Measurements from ENCODE around the gene RNF208.

RNF208 gene

DNA sequence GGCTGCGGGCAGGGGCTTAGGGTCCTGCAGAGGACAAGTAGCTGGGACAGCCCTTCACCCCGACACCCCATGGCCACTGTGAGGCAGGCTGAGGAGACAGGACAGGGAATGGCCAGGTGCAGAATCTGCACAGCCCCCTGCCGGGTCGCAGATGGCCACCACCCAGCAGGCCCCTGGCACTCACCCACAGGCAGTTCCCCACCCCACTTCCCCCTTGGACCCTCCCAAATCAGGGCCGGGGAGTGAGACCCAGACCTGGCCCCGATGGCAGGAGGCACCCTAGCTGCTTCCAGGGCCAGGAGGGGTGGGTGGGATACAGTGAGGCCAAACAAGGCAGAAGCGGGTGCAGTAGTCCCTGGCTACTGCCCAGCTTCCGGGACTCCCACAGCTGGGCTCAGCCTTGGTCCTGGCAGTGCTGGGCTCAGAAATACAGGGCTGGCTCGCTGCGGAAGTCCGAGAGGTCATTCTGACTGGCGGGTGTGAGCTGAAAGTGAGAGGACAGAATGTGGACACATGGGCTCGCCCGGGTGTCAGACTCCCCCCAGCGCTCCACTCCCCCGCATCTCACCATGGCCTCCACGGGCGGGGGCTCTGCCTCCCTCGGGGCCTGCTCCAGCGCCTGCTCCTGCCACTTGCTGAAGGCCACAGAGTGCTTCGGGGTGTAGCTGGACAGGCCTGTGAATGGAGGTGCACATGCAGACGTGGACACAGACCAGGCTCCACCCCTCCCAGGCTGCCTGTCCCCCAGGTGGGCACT is 30.2 kb downstream of the RNF208 start:
- DNase-seq (ENCODE audit: low spot score): no peak

DNA sequence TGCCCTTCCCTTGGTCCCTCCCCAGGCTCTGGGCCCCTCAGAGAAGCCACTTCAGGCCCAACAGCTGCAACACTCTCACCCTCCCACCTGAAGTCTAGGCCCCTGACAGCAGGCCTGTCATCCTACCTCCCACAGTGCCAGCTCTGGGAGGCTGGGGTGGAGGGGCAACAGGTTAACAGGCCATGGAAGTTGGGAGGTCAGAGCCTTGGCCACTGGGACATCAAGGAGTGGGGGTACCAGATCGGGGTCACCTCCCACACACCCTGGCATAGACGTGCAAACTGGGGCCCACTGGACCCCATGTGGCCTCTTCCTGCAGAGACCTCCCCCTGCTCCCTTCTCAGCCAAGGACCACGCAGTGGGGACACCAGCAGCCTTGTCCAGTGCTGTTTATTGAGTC is 30.8 kb downstream of the RNF208 start:
- no peak for DNase-seq (ENCODE audit: low spot score)

DNA sequence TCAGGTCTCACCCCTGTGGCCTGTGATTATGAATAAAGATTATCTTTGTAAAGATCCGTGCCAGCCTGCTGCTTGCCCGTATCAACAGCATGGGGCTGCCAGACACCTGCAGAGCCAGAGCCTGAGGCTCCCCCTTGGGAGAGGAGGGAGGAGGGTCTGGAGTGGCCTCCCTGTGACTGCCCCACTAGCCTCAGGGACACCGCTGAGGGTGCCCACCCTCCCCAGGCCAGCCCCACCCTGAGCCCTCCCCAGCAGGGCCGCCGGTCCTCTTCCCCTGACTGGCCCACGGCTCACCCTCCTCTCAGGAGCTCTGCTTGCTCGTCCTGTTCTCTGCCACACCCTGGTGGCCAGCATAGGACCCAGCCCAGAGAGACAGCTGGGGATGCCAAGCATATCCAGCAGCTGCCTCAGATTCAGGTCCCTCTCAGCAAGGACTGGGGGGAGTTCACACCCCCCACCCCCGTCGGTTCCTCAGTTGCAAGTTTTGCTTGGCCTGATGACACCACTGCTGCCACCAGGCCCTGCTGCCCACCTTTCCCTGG is 31.7 kb downstream of the RNF208 start:
- DNase-seq (ENCODE audit: low spot score): no peak

DNA sequence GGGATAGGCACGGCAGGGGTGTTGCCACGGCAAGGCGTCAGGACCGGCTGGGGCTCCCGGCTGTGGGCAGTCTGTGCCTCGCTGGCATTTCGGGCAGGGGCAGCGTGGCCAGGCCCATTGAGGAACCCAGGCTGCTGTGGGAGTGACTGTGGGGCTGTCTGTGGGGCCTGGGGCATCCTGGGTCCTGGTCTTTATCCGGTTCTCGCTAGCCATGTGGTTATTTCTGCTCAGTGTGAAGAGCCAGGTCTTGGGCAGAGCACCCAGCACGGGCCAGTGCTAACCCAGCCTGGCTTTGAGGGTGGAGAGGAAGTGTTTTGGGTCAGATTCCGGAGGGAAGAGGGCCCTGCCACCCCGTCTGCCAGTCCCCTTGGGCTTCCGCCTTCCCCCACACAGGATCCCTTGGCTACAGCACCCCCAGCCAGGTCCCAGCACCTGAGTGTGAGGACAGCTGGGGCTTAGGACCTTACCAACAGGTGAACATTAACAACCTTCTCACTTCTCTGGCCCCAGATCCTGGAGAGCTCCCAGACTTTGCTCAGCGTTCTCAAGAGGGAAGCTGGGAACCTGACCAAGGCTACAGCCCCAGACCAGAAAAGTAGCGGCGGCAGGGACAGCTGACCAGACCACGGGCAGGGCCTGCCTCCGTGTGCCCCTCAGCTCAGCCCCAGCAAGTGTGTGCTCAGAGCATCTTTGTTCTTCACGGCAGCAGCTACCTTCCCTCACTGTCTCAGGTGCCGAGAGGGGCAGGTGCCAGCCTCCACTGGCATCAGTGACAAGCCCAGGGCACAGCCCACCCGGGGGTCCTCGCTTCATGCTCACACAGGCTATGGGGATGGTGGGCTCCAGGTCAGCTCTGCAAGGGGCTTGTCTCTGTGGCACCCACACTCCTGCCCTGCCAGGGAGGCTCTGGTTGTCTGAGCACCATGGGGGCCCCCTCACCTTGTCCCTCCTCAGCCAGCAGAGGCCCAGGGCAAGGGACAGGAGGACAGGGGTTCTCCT is 32.4 kb downstream of the RNF208 start:
- no peak for DNase-seq (ENCODE audit: low spot score)

DNA sequence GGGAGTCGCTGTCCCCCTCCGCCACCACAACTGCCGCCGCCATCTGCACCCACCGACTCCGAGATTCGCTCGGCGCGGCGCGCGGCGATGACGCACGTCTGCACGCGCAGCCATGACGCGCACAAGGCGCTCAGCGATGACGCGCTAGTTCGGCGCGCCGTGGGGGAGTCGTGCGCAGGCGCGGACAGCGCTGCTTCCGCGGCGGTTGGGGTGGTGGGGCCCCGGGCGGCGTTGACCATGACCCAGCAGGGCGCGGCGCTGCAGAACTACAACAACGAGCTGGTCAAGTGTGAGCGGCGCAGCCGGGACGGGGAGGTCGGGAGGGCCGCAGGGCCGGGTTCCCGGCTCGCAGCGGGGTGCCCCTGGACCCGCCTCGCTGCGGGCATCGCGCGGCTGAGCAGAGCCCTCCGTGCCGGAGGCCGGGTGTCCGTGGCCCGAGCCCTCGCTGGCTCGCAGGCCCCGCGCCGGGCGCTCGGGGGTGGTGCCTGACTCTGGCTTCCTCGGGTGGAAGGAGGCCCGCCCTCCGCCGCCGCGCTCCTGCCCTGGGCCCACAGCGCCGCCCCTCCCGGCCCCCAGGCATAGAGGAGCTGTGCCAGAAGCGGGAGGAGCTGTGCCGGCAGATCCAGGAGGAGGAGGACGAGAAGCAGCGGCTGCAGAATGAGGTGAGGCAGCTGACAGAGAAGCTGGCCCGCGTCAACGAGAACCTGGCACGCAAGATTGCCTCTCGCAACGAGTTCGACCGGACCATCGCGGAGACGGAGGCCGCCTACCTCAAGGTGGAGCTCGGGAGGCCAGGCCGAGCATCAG is 33.3 kb downstream of the RNF208 start, which contains the start of the genes ANAPC2 and SSNA1:
Gene ANAPC2, minus strand, starts transcription at position 71 of the 807 bp plus-strand sequence. Its CDS starts 28 bp downstream, at position 43.
Gene SSNA1, plus strand, starts transcription at position 187 of the 807 bp plus-strand sequence. Its CDS starts 51 bp downstream, at position 238.
- peak; percentile 95 for DNase-seq (ENCODE audit: low spot score)

DNA sequence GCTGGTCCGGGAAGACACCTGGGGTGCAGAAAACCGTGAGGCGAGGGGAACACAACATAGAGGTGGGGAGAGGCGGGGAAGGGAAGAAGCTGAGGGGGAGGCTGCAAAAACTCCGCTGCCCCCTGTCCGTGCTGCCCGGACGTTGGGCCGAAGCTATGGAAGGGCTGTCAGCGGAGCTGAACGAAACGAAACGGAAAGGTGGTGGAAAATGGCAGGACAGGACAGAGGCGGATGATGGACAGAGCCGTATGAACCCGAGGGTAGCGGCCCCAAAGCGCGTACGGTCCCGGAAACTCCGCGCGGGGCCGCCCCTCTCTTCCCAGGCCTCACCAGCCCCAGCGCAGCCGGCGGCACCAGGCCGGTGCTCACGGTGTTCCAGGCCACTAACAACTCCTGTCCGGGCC is 34.0 kb downstream of the RNF208 start:
- no peak for DNase-seq (ENCODE audit: low spot score)

DNA sequence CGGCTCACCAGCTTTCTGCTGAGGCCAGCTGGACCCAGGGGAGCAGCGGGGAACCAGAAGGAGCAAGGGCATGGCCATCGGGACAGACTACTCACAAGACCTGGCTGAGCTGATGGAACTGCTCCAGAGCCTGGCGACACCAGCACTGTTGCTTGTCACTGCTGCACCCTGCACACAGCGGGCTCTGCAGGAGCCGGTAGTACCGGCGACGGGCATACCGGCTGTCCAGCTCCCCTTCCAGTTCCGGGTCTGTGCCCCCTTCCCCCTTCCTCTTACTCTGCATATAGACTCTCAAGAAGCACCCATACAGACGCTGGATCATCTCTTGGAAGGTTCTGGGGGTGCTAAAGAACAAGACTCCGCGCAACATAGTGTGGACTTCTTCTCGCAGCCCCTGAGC is 34.7 kb downstream of the RNF208 start:
- DNase-seq (ENCODE audit: low spot score): no peak

DNA sequence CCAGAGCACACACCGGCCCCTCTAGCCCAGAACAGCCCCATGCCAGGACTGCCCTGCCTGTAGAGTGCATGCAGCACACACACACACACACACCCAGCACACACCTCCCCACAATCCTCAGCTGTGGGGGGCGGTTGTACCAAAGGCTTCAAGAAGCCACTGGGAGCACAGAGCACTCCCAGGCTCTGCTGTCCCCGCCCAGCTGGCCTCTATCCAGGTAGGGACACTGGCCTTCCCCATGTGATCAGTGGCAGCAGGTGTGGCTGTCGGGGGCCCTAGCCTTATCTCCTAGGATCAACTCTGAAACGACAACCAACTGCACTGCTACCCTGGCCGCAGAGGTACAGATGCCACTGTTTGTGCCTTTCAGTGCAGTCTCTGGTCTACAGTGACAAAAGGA is 35.7 kb downstream of the RNF208 start:
- no peak for DNase-seq (ENCODE audit: low spot score)

DNA sequence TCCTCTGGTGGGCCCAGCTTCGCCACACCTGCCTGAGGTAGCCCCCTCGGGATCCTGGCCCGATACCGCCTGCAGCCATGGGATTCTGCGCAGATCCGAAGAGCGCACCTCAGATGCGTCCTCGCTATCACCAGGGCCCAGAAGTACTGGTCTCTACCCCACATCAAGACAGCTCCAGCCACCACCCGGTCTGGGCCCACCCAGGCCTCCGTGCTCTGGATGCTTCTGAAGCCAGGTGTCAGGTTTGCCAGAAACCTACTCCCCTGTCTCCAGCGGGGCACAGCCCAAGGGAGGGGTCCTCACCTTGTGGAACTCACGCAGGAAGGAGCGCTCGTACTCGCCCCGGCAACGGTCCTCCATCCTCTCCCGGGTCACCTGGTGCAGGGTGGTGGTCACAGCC is 36.1 kb downstream of the RNF208 start:
- no peak for DNase-seq (ENCODE audit: low spot score)

DNA sequence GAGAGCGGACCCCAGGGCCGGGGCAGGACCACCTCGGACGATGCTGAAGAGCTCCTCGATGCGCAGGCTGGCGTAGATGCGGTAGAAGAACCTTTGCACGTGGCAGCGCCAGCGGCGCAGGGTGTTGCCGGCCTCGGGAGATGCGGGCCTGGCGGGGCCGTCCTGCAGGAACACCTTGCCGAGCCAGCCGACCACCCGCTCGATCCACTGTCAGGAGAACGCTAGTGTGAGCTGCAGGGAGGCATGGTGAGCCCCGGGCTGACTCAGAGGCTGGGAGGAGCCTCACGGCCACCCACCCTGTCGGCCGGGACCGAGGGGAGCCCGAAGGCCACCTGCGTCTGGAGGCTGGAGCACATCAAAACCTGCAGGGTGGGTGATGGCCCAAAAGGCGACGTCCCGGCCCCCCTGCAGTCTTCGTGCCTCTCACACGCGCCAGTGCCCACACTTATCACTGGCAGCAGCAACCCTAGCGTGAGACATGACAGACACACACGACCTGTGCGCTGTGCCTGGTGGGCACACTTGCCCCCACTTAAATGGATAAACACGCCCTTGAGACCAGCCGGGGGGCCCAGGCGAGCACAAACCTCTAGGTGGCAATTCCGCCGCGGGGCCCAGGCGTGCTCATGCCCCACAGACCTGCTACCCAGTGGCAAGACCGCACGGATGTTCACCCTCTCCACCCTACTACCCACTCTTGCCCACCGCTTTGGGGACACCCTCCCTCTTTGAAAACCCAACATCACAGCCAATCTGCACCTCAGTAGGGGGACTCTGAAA is 37.0 kb downstream of the RNF208 start:
- no peak for DNase-seq (ENCODE audit: low spot score)

DNA sequence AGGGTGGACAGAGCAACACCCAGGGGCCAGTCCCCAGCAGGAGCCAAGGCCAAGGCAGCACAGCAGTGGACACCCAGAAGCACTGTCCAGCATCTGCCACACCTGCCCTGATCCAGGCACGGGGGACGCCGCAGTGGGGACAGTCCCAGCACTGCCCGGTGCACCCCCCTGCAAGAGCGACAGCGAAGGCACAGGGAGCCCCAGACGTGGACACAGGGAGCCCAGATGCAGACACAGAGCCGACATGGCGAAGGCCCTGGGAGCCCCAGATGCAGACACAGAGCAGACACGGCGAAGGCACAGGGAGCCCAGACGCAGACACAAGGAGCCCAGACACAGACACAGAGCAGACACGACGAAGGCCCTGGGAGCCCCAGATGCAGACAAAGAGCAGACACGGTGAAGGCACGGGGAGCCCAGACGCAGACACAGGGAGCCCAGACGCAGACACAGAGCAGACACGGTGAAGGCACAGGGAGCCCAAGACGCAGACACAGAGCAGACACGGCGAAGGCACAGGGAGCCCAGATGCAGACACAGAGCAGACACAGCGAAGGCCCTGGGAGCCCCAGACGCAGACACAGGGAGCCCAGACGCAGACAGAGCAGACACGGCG is 38.0 kb downstream of the RNF208 start:
- no peak for DNase-seq (ENCODE audit: low spot score)

DNA sequence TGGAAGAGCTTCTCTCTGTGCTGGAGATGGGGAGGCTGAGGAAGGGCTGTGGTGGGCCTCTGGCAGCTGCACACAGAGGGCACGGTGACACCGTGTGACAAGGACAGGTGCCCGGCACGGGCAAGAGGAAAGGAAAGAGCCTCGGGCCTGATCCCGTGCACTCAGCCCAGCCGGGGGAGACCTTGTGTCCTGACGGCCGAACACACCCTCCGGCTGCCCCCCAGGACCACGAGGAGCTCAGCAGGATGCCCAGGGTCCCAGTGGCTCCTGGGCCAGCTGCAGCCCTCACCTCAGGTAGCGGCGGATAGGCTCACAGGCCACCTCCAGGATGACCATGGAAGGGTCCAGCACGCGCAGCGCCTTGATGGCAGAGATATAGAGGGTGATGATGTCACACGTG is 39.2 kb downstream of the RNF208 start:
- DNase-seq (ENCODE audit: low spot score): no peak

DNA sequence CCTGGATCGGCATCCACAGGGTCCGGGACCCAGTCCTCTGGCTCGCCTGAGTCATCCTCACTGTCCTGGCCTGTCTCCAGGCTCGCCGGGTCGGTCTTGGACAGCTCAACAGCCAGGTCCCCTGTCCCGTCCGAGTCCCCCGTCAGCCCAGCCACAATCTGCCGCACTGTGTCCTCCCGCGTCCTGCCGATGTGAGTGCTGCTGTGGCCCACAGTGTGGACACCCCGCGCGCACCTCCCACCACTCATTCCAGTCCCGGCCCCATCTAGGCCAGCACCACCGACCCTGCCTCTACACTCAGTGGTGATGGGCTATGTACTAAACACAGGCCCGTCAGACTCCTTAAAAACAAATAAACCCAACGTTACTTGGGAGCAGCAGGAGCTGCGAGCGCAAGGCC is 40.4 kb downstream of the RNF208 start:
- no peak for DNase-seq (ENCODE audit: low spot score)

DNA sequence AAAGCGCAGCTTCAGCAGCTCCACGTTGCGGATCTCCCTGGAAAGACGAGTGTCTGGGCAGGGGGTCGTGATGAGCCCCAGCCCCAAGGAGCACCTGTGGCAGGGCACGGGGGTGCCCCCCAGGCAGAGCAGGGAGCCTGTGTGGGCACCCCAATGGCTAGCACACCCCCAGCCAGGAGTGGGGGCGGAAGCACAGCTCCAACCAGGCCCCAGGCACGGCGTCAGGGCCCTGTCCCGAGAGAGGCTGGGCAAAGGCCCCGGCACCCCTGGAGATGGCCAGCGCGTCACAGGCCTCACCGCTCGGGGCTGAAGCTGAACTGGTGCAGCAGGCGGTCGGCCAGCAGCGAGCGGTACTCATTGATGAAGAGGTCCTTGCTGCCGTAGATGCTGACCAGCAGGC is 41.5 kb downstream of the RNF208 start:
- no peak for DNase-seq (ENCODE audit: low spot score)

DNA sequence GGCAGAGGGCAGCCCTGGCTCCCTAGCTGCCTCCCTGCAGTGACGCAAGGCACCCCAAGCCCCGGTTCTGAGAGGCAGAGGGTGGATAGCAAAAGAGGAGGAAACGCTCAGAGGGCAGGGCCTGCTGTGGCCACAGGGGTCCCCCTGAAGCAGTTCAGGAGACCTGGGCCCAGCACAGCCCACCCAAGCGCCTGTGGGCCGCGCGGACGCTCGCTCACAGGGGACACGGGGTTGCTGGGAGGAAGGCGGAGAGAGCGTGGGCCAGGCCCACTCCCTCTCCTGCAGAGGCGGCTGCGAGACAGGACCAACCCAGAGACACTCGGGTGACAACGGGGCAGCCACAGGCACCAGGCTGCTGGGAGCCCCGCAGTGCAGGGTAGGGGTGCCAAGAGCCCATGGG is 42.3 kb downstream of the RNF208 start:
- DNase-seq (ENCODE audit: low spot score): no peak

DNA sequence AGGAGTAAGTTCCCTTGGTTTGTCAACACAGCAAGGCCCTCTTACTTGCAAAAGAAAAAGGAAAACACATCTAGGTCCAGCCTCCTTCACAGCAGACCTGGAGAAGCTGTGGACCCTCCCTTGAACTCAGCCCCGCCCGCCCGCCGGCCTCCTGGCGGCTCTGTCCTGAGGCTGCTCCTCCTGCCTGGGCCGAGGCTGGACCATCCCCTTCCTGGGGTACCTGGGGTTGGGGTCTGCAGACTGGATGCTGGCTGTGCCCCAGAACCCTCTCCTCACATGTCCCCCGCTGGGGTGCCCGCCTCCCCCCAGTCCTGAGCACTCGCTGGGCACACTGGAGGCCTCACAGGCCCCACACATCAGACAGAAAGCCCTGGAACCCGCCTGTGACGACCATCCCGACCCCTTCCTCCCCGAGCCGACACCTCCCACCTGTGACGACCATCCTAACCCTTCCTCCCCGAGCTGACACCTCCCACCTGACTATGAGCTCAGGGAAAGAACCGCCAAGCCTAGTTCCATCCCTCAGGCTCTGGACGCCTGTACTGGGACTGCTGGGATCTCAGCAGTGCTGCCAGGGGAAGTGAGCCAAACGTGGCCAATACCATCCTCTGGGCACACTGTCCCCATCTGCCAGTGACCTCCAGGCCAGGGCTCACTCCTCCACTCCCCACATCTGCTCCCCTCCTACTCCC is 43.0 kb downstream of the RNF208 start:
- no peak for DNase-seq (ENCODE audit: low spot score)

DNA sequence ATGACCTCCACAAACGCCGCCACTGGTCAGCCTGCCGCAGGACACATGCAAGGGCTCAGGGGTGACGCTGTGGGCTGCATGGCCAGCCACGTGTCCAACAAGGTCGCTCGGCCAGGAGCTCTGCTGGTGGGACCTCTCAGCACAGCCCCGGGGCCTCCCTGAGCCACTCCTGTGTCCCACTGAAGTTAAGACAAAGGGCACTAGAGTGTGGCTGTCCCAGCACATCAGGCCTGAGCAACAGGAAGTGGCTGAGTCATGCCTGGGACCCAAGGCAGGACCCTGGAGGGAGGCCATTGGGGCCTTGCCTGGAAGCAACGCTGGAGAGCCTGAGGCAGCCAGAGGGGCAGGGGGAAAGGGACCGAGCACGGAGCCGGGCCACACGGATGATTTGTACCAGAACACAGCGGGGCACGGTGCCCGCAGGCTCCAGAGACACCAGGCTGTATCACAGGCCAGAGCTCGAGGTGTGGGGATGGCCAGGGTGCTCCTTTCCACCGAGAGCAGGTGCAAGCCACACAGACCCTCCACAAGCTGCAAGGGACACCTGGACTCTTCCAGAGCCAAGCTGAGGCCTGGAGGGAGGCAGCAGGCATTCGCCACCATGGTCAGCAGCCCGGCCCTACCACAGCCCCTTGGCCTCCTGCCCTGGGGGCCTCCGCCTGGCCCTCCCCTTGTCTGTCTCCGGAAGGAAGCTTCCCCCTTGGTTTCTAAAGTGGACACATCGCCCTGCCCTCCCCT is 43.7 kb downstream of the RNF208 start:
- no peak for DNase-seq (ENCODE audit: low spot score)

DNA sequence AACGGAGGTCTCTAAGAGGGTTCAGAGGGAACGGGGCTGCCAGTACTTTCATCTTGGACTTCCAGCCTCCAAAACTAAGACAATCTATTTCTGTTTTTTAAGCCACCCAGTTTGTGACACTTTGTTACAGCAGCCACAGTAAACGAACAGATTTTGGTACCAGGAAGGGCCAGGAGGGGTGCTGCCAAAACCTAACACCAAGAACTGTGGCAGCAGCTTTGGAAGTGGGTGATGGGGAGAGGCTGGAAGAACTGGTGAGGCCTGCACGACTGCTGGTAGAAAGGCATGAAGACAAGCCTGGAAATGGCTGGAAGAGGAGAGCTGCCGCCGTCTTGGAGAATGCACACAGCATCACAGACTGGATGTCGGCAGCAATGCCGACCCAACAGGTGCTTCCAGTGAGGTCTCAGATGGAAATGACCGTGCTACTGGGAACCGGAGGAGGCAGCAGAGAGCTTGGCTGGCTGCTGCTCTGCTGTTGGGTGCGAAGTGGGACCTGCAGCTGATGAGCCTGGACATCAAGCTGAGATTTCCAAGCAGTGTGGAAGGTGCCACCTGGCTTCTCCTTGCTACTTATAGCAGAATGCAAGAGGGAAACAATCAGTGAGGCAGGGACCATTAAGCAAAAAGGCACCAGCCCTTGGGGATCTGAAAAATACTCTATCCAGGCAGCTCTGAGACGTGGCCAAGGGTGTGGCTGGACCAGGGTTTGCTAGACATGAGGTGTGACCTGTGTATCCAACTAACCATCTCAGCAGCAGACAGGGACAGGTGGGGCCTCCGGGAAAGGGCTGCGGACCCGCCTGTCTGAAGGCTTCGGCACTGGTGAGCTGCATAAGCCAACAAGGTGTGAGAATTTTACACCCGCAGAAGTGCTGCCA is 45.5 kb downstream of the RNF208 start:
- no peak for DNase-seq (ENCODE audit: low spot score)

Measured in activated CD4-positive, alpha-beta T cell treated with anti-CD3 and anti-CD28 coated beads, Interleukin-2, Interleukin-4, amounts not matched to agents 100 ng/mL and 50 ng/mL, durations not matched to agents 16 hours and 8 hours (primary cell).